GM23338 (cell line): ENCODE results near the gene FYN. TPM values are rescaled to one million over a fixed set of nuclear protein-coding genes. Genes with fewer than 3 reads are reported as not detected.

ENCODE experiments used
- ATAC-seq: fragments of 200-7000 bp; cut with Tn5 transposase; 3 replicates; pipeline ENCODE4 v1.9.1; 2020
- DNase-seq: peaks from one replicate; pipeline ENCODE4 v3.0.0-alpha.2; 2015; ENCODE audit warnings: low spot score
- H2AFZ ChIP-seq: fragments of 200-600 bp; sonication (generic); 2 replicates; pipeline ENCODE4 v1.8.0; 2016; ENCODE audit warnings: antibody characterized with exemption, mild to moderate bottlenecking, moderate library complexity
- H3F3A ChIP-seq: fragments of 200-600 bp; sonication (generic); replicated peaks from 2 replicates; pipeline ENCODE4 v1.8.0; 2017; ENCODE audit warnings: antibody characterized with exemption, mixed run types, low read depth
- H3K27ac ChIP-seq: fragments of 200-600 bp; sonication (generic); 2 replicates; pipeline ENCODE4 v1.6.1; 2016; ENCODE audit warnings: low read depth
- H3K27me3 ChIP-seq: fragments of 200-600 bp; sonication (generic); 2 replicates; pipeline ENCODE4 v1.8.0; 2016; ENCODE audit warnings: mild to moderate bottlenecking, mixed run types, moderate library complexity; ENCODE audit not compliant: insufficient read depth
- H3K36me3 ChIP-seq: fragments of 200-600 bp; sonication (generic); 2 replicates; pipeline ENCODE4 v1.8.0; 2016; ENCODE audit warnings: mild to moderate bottlenecking; ENCODE audit not compliant: insufficient read depth
- H3K4me1 ChIP-seq: fragments of 200-600 bp; sonication (generic); 2 replicates; pipeline ENCODE4 v1.8.0; 2016; ENCODE audit warnings: mild to moderate bottlenecking, moderate library complexity; ENCODE audit not compliant: insufficient read depth
- H3K4me2 ChIP-seq: fragments of 200-600 bp; sonication (generic); 2 replicates; pipeline ENCODE4 v1.7.1; 2017; ENCODE audit warnings: mixed run types
- H3K4me3 ChIP-seq: fragments of 200-600 bp; sonication (generic); 2 replicates; pipeline ENCODE4 v1.6.1; 2016; ENCODE audit warnings: mixed run types
- H3K79me2 ChIP-seq: fragments of 200-600 bp; sonication (generic); replicated peaks from 2 replicates; pipeline ENCODE4 v1.8.0; 2017; ENCODE audit warnings: mild to moderate bottlenecking; ENCODE audit not compliant: insufficient read depth
- H3K9me2 ChIP-seq: fragments of 200-600 bp; sonication (generic); 2 replicates; pipeline ENCODE4 v1.8.0; 2017; ENCODE audit not compliant: insufficient read depth
- H4K20me1 ChIP-seq: fragments of 200-600 bp; sonication (generic); replicated peaks from 2 replicates; pipeline ENCODE4 v1.8.0; 2017; ENCODE audit warnings: mild to moderate bottlenecking; ENCODE audit not compliant: insufficient read depth
- H3K27ac Mint-ChIP-seq: 2 replicates; pipeline ENCODE4 v1.8.0; 2020; ENCODE audit warnings: inconsistent platforms, mild to moderate bottlenecking, moderate library complexity, mixed read lengths
- H3K27me3 Mint-ChIP-seq: 3 replicates; pipeline ENCODE4 v1.8.0; 2022; ENCODE audit warnings: low read depth, mild to moderate bottlenecking, moderate library complexity, mixed read lengths, inconsistent platforms; ENCODE audit not compliant: insufficient read depth, poor library complexity
- H3K36me3 Mint-ChIP-seq: 3 replicates; pipeline ENCODE4 v1.8.0; 2021; ENCODE audit warnings: low read depth, mild to moderate bottlenecking, inconsistent platforms, moderate library complexity, mixed read lengths
- H3K4me1 Mint-ChIP-seq: 3 replicates; pipeline ENCODE4 v1.8.0; 2020; ENCODE audit warnings: mild to moderate bottlenecking, inconsistent platforms, mixed read lengths
- H3K4me3 Mint-ChIP-seq: 3 replicates; pipeline ENCODE4 v1.8.0; 2021; ENCODE audit warnings: moderate library complexity, mild to moderate bottlenecking, inconsistent platforms, mixed read lengths
- H3K9me3 Mint-ChIP-seq: 3 replicates; pipeline ENCODE4 v1.8.0; 2020; ENCODE audit warnings: moderate library complexity, mild to moderate bottlenecking, inconsistent platforms, mixed read lengths
- CREB1 ChIP-seq: fragments of 250-450 bp; sonication (Bioruptor Pico); IDR thresholded peaks from 2 replicates; pipeline ENCODE4 v1.5.0; 2020; ENCODE audit warnings: low read depth, mild to moderate bottlenecking, moderate library complexity
- EZH2 ChIP-seq: fragments of 200-600 bp; sonication (generic); IDR thresholded peaks from one replicate; pipeline ENCODE4 v1.8.0; 2017; ENCODE audit warnings: antibody characterized with exemption, mild to moderate bottlenecking, low read depth; ENCODE audit not compliant: unreplicated experiment
- EZH2phosphoT487 ChIP-seq: fragments of 200-600 bp; sonication (generic); IDR thresholded peaks from one replicate; pipeline ENCODE4 v1.8.1; 2018; ENCODE audit warnings: antibody characterized with exemption; ENCODE audit not compliant: unreplicated experiment
- JUNB ChIP-seq: IDR thresholded peaks from one replicate; pipeline ENCODE4 v1.6.1; 2016; ENCODE audit warnings: antibody characterized with exemption; ENCODE audit not compliant: unreplicated experiment
- NANOG ChIP-seq: IDR thresholded peaks from 2 replicates; pipeline ENCODE4 v1.6.1; 2016; ENCODE audit warnings: antibody characterized with exemption, borderline replicate concordance
- POLR2AphosphoS5 ChIP-seq: IDR thresholded peaks from 2 replicates; pipeline ENCODE4 v1.6.1; 2016; ENCODE audit warnings: antibody characterized with exemption, low read depth
- STAT1 ChIP-seq: IDR thresholded peaks from one replicate; pipeline ENCODE4 v1.6.1; 2016; ENCODE audit warnings: antibody characterized with exemption; ENCODE audit not compliant: unreplicated experiment
- ZNF114 ChIP-seq: fragments of 250-450 bp; sonication (Bioruptor Pico); IDR thresholded peaks from 2 replicates; pipeline ENCODE4 v1.5.0; 2020; ENCODE audit warnings: mild to moderate bottlenecking, moderate library complexity
- ZNF331 ChIP-seq: fragments of 250-450 bp; sonication (Bioruptor Pico); IDR thresholded peaks from 2 replicates; pipeline ENCODE4 v1.5.0; 2020; ENCODE audit warnings: low read depth, mild to moderate bottlenecking, moderate library complexity
- polyA plus RNA-seq: library from polyadenylated mRNA; unstranded; fragments of >200 nt; fragmentation: Nextera tagmentation; extraction: Ambion mirVana; gene quantifications from 2 replicates; pipeline ENCODE4 v1.2.1, GENCODE V29; 2016
- total RNA-seq: library from RNA; depleted of rRNA; stranded (reverse); fragments of >200 nt; shearing (Covaris generic); gene quantifications from 2 replicates; pipeline ENCODE4 v1.2.3, GENCODE V29; 2014
- TF ChIP-seq, protein P1 (sequence below), 2 experiments: fragments of 200-600 bp in 1 of 2; sonication (generic) in 1 of 2; conservative IDR thresholded peaks; 2 replicates each; pipeline versions ENCODE4 v1.5.1 to v1.6.1; 2016 to 2017; ENCODE audit warnings: antibody characterized with exemption in 2 of 2, low read depth in 2 of 2, mild to moderate bottlenecking in 2 of 2, moderate library complexity in 1 of 2
- TF ChIP-seq, protein P2 (sequence below): IDR thresholded peaks from one replicate; pipeline ENCODE4 v1.6.1; 2018; ENCODE audit warnings: antibody characterized with exemption; ENCODE audit not compliant: unreplicated experiment
- TF ChIP-seq, protein P3 (sequence below): IDR thresholded peaks from 2 replicates; pipeline ENCODE4 v1.6.1; 2016; ENCODE audit warnings: antibody characterized with exemption
- TF ChIP-seq, protein P4 (sequence below): fragments of 250-450 bp; sonication (Bioruptor Pico); IDR thresholded peaks from 2 replicates; pipeline ENCODE4 v1.5.0; 2020; ENCODE audit warnings: mild to moderate bottlenecking, moderate library complexity

Gene FYN
- total and polyA plus RNA-seq, 2 experiments from 2014 or later: 46.8 to 143 TPM

DNA sequence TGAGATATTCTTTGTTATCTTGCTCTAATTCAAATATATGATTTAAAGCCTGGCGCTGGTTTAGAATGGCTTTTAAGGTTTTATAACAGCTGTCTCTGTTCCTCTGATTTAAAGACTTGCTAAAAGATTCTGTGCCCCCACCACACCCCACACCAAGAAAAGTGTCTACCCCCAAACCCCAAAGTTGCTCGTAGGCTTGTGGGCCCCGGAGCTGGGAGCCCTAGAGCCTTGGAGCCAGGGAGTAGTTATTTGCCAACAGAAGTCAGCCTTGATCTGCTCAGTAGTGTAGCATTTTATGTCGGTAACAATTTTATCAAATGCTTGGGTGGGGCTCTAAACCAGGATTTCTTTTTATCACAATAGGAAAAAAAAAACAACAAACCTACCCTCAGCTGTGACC, 162.3 kb downstream of the FYN start:
- no peak overlapping the region for H3K4me2 ChIP-seq
- H3K4me3 Mint-ChIP-seq: no peak overlapping the region
- H4K20me1 ChIP-seq: no peaks in the 10 kb centered on the region
- no peaks in the 10 kb centered on the region; the same call in 1 of the 2 replicates for H3K36me3 ChIP-seq
- H3K36me3 Mint-ChIP-seq: peaks cover 19% of the 10 kb centered on the region
- H3K4me3 ChIP-seq: no peak overlapping the region
- peaks cover 2% of the 10 kb centered on the region for H3K27me3 Mint-ChIP-seq
- H3K79me2 ChIP-seq: no peaks in the 10 kb centered on the region
- H3K4me1 ChIP-seq: peaks cover 18% of the 10 kb centered on the region
- no peaks in the 10 kb centered on the region for H3K9me2 ChIP-seq
- TF ChIP-seq NANOG (no peak), CREB1 (no peak), ZNF114 (no peak), POLR2AphosphoS5 (no peak), EZH2phosphoT487 (no peak), STAT1 (no peak), EZH2 (no peak), JUNB (no peak), ZNF331 (CRISPR knock-in tag) (no peak)
- TF ChIP-seq, protein P1, sequence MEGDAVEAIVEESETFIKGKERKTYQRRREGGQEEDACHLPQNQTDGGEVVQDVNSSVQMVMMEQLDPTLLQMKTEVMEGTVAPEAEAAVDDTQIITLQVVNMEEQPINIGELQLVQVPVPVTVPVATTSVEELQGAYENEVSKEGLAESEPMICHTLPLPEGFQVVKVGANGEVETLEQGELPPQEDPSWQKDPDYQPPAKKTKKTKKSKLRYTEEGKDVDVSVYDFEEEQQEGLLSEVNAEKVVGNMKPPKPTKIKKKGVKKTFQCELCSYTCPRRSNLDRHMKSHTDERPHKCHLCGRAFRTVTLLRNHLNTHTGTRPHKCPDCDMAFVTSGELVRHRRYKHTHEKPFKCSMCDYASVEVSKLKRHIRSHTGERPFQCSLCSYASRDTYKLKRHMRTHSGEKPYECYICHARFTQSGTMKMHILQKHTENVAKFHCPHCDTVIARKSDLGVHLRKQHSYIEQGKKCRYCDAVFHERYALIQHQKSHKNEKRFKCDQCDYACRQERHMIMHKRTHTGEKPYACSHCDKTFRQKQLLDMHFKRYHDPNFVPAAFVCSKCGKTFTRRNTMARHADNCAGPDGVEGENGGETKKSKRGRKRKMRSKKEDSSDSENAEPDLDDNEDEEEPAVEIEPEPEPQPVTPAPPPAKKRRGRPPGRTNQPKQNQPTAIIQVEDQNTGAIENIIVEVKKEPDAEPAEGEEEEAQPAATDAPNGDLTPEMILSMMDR (conservative IDR thresholded peaks at IDR 0.05; ENCODE audit: low read depth in 2 of 2): no peak
- TF ChIP-seq, protein P2, sequence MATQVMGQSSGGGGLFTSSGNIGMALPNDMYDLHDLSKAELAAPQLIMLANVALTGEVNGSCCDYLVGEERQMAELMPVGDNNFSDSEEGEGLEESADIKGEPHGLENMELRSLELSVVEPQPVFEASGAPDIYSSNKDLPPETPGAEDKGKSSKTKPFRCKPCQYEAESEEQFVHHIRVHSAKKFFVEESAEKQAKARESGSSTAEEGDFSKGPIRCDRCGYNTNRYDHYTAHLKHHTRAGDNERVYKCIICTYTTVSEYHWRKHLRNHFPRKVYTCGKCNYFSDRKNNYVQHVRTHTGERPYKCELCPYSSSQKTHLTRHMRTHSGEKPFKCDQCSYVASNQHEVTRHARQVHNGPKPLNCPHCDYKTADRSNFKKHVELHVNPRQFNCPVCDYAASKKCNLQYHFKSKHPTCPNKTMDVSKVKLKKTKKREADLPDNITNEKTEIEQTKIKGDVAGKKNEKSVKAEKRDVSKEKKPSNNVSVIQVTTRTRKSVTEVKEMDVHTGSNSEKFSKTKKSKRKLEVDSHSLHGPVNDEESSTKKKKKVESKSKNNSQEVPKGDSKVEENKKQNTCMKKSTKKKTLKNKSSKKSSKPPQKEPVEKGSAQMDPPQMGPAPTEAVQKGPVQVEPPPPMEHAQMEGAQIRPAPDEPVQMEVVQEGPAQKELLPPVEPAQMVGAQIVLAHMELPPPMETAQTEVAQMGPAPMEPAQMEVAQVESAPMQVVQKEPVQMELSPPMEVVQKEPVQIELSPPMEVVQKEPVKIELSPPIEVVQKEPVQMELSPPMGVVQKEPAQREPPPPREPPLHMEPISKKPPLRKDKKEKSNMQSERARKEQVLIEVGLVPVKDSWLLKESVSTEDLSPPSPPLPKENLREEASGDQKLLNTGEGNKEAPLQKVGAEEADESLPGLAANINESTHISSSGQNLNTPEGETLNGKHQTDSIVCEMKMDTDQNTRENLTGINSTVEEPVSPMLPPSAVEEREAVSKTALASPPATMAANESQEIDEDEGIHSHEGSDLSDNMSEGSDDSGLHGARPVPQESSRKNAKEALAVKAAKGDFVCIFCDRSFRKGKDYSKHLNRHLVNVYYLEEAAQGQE: no peak
- TF ChIP-seq, protein P3, sequence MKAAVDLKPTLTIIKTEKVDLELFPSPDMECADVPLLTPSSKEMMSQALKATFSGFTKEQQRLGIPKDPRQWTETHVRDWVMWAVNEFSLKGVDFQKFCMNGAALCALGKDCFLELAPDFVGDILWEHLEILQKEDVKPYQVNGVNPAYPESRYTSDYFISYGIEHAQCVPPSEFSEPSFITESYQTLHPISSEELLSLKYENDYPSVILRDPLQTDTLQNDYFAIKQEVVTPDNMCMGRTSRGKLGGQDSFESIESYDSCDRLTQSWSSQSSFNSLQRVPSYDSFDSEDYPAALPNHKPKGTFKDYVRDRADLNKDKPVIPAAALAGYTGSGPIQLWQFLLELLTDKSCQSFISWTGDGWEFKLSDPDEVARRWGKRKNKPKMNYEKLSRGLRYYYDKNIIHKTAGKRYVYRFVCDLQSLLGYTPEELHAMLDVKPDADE: no peak
- TF ChIP-seq, protein P4, sequence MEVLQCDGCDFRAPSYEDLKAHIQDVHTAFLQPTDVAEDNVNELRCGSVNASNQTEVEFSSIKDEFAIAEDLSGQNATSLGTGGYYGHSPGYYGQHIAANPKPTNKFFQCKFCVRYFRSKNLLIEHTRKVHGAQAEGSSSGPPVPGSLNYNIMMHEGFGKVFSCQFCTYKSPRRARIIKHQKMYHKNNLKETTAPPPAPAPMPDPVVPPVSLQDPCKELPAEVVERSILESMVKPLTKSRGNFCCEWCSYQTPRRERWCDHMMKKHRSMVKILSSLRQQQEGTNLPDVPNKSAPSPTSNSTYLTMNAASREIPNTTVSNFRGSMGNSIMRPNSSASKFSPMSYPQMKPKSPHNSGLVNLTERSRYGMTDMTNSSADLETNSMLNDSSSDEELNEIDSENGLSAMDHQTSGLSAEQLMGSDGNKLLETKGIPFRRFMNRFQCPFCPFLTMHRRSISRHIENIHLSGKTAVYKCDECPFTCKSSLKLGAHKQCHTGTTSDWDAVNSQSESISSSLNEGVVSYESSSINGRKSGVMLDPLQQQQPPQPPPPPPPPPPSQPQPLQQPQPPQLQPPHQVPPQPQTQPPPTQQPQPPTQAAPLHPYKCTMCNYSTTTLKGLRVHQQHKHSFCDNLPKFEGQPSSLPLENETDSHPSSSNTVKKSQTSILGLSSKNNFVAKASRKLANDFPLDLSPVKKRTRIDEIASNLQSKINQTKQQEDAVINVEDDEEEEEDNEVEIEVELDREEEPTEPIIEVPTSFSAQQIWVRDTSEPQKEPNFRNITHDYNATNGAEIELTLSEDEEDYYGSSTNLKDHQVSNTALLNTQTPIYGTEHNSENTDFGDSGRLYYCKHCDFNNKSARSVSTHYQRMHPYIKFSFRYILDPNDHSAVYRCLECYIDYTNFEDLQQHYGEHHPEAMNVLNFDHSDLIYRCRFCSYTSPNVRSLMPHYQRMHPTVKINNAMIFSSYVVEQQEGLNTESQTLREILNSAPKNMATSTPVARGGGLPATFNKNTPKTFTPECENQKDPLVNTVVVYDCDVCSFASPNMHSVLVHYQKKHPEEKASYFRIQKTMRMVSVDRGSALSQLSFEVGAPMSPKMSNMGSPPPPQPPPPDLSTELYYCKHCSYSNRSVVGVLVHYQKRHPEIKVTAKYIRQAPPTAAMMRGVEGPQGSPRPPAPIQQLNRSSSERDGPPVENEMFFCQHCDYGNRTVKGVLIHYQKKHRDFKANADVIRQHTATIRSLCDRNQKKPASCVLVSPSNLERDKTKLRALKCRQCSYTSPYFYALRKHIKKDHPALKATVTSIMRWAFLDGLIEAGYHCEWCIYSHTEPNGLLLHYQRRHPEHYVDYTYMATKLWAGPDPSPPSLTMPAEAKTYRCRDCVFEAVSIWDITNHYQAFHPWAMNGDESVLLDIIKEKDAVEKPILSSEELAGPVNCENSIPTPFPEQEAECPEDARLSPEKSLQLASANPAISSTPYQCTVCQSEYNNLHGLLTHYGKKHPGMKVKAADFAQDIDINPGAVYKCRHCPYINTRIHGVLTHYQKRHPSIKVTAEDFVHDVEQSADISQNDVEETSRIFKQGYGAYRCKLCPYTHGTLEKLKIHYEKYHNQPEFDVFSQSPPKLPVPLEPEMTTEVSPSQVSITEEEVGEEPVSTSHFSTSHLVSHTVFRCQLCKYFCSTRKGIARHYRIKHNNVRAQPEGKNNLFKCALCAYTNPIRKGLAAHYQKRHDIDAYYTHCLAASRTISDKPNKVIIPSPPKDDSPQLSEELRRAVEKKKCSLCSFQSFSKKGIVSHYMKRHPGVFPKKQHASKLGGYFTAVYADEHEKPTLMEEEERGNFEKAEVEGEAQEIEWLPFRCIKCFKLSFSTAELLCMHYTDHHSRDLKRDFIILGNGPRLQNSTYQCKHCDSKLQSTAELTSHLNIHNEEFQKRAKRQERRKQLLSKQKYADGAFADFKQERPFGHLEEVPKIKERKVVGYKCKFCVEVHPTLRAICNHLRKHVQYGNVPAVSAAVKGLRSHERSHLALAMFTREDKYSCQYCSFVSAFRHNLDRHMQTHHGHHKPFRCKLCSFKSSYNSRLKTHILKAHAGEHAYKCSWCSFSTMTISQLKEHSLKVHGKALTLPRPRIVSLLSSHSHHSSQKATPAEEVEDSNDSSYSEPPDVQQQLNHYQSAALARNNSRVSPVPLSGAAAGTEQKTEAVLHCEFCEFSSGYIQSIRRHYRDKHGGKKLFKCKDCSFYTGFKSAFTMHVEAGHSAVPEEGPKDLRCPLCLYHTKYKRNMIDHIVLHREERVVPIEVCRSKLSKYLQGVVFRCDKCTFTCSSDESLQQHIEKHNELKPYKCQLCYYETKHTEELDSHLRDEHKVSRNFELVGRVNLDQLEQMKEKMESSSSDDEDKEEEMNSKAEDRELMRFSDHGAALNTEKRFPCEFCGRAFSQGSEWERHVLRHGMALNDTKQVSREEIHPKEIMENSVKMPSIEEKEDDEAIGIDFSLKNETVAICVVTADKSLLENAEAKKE: no peak
- H3K9me3 Mint-ChIP-seq: no peaks in the 10 kb centered on the region
- no peak overlapping the region; the same call in 1 of the 2 replicates for H3K27ac Mint-ChIP-seq
- peaks cover 31% of the 10 kb centered on the region for H3K4me1 Mint-ChIP-seq
- DNase-seq (no peak), ATAC-seq (peak; percentile 26)
- no peaks in the 10 kb centered on the region for H3K27me3 ChIP-seq
- peak overlapping the region; percentile 21; the same call in 1 of the 2 replicates for H3K27ac ChIP-seq
- no peaks in the 10 kb centered on the region for H3F3A ChIP-seq
- no peak overlapping the region for H2AFZ ChIP-seq
